ENCODE measurements around the gene LSR. TPM values are rescaled to one million over a fixed set of nuclear protein-coding genes. Genes with fewer than 3 reads are reported as not detected.

LSR gene
- total RNA-seq, 1 experiment from 2014 or later, result 211 TPM

GRCh38 chr19:35279985-35280821 lies 31.4 kb downstream of the LSR start:
- ChIA-PET POLR2A (no interaction called here), CTCF (no interaction called here), RAD21 (ENCODE audit: low non-redundant PET in 1 of 2, low total read pairs in 2 of 2, uncharacterized antibody in 2 of 2, unreplicated experiment in 2 of 2) (interaction anchor here in 1 of 2 experiments (1.1 kb wide), 1 partner anchor 12 kb away, joined by 4 read pairs; the partner anchor contains the start of gene USF2)
- intact Hi-C loops (cut with micrococcal nuclease), result no loop called here
- H3K36me3 ChIP-seq (ENCODE audit: control insufficient read depth in 1 of 2, insufficient read depth in 2 of 2, low read length in 2 of 2), result no peaks in the 10 kb centered on the region
- ATAC-seq (no peak), DNase-seq (ENCODE audit: low read depth, low spot score) (no peak)
- H3K4me1 ChIP-seq (ENCODE audit: control insufficient read depth in 1 of 2, insufficient read depth in 2 of 2, low read length in 2 of 2), result no peaks in the 10 kb centered on the region
- no peaks in the 10 kb centered on the region for H3K79me2 ChIP-seq (ENCODE audit: insufficient read depth, low read length)
- BruUV-seq (replicated peaks), result no TSS peak
- H4K20me1 ChIP-seq (ENCODE audit: insufficient read depth), result no peaks in the 10 kb centered on the region
- no peak overlapping the region for H2AFZ ChIP-seq (ENCODE audit: low read depth, low read length, poor library complexity, severe bottlenecking)
- no peak; the same call in 1 of the 2 replicates for TF ChIP-seq POLR2AphosphoS5 (IDR thresholded peaks at IDR 0.05; ENCODE audit: low read depth, low read length)
- TF ChIP-seq MAX (IDR thresholded peaks at IDR 0.05), result no peak
- no peak for TF ChIP-seq EZH2 (IDR thresholded peaks at IDR 0.05)
- TF ChIP-seq POLR2A (IDR thresholded peaks at IDR 0.05; ENCODE audit: borderline replicate concordance, extremely low read depth, insufficient read depth, insufficient read length), result no peak
- no peak for TF ChIP-seq SIN3A (IDR thresholded peaks at IDR 0.05; ENCODE audit: low read depth)
- TF ChIP-seq YY1 (IDR thresholded peaks at IDR 0.05; ENCODE audit: extremely low read depth, insufficient replicate concordance, low read depth, low read length), result no peak
- no peak for TF ChIP-seq EGR1 (IDR thresholded peaks at IDR 0.05; ENCODE audit: low read depth)
- TF ChIP-seq FOSL1 (IDR thresholded peaks at IDR 0.05; ENCODE audit: low read depth), result no peak
- no peak for TF ChIP-seq SP1 (IDR thresholded peaks at IDR 0.05; ENCODE audit: low read depth)
- no peak for TF ChIP-seq SRF (IDR thresholded peaks at IDR 0.05; ENCODE audit: low read depth)
- TF ChIP-seq JUND (IDR thresholded peaks at IDR 0.05), result no peak
- no peak for TF ChIP-seq EZH2phosphoT487 (IDR thresholded peaks at IDR 0.05; ENCODE audit: borderline replicate concordance)
- TF ChIP-seq RAD21 (IDR thresholded peaks at IDR 0.05; ENCODE audit: low read depth), result no peak
- TF ChIP-seq ELF1 (IDR thresholded peaks at IDR 0.05; ENCODE audit: borderline replicate concordance, low read depth), result no peak
- no peak for TF ChIP-seq CTCF (IDR thresholded peaks at IDR 0.05 in 2 of 3, conservative IDR thresholded peaks at IDR 0.05 in 1 of 3; ENCODE audit: borderline replicate concordance in 1 of 3, insufficient read depth in 1 of 3, low read depth in 2 of 3, low read length in 2 of 3)
- TF ChIP-seq TCF7L2 (IDR thresholded peaks at IDR 0.05; ENCODE audit: borderline replicate concordance, extremely low read depth, insufficient read depth, insufficient read length), result no peak
- no peak for TF ChIP-seq CEBPB (IDR thresholded peaks at IDR 0.05; ENCODE audit: low read depth)
- no peak for TF ChIP-seq REST (IDR thresholded peaks at IDR 0.05; ENCODE audit: low read depth)
- TF ChIP-seq ZNF274 (IDR thresholded peaks at IDR 0.05; ENCODE audit: low read depth, low read length), result no peak
- H3K9ac ChIP-seq (ENCODE audit: low read length), result no peak overlapping the region
- no peak overlapping the region for H3K4me3 ChIP-seq (replicated peaks in 1 of 2; ENCODE audit: low read depth in 1 of 2, low read length in 2 of 2)
- H3K9me3 ChIP-seq (ENCODE audit: control insufficient read depth in 1 of 2, insufficient read depth in 1 of 2, low read depth in 1 of 2, low read length in 2 of 2), result no peaks in the 10 kb centered on the region
- no peaks in the 10 kb centered on the region for H3K9me2 ChIP-seq (ENCODE audit: insufficient read depth)
- H3K4me2 ChIP-seq (ENCODE audit: low read length), result no peak overlapping the region
- H3K27me3 ChIP-seq (ENCODE audit: insufficient read depth, low read length), result no peaks in the 10 kb centered on the region
- H3K27ac ChIP-seq (ENCODE audit: low read depth, low read length), result no peak overlapping the region
